ENCODE results near the gene SGF29.
A peak's percentile ranks its signal among the peaks of the same experiment; 100 is the strongest.
"Not testable (repeated sequence)": the region's sequence is repeated elsewhere in the genome, so short reads cannot be mapped to it uniquely, and the experiment has no call there.

SGF29 gene

GRCh38 chr16:28609631-28610594 is 56.2 kb downstream of the SGF29 start, which contains the start of gene SULT1A1:
TSS of gene SULT1A1 (minus strand) at chr16:28610044. CDS start at chr16:28608855, 1,189 bp downstream.
- in situ Hi-C loops (cut with HindIII; ENCODE audit: low sequenced_read_pairs) = loop anchor here (5.0 kb wide), 1 partner anchor 68 kb away; no protein-coding TSS in a partner anchor
- H3K4me3 ChIP-seq (ENCODE audit: low read depth, low read length) = no peak within 1 kb of the TSS
- DNase-seq (ENCODE audit: low read depth) = no peak
- TF ChIP-seq CTCF (IDR thresholded peaks at IDR 0.05; ENCODE audit: low read depth, low read length, missing control alignments) = no peak

GRCh38 chr16:28610595-28611191 is 57.0 kb downstream of the SGF29 start:
- in situ Hi-C loops (cut with HindIII; ENCODE audit: low sequenced_read_pairs) = loop anchor here (5.0 kb wide), 1 partner anchor 68 kb away; no protein-coding TSS in a partner anchor
- DNase-seq (ENCODE audit: low read depth) = no peak
- no peak overlapping the region for H3K4me3 ChIP-seq (ENCODE audit: low read depth, low read length)
- TF ChIP-seq CTCF (IDR thresholded peaks at IDR 0.05; ENCODE audit: low read depth, low read length, missing control alignments) = no peak

GRCh38 chr16:28612359-28613280 is 58.9 kb downstream of the SGF29 start:
- not testable (repeated sequence) for DNase-seq (ENCODE audit: low read depth); H3K4me3 ChIP-seq (ENCODE audit: low read depth, low read length)
- in situ Hi-C loops (cut with HindIII; ENCODE audit: low sequenced_read_pairs) = loop anchor here (5.0 kb wide), 1 partner anchor 70 kb away; no protein-coding TSS in a partner anchor

GRCh38 chr16:28613912-28614311 is 60.2 kb downstream of the SGF29 start:
- H3K4me3 ChIP-seq (ENCODE audit: low read depth, low read length); DNase-seq (ENCODE audit: low read depth): not testable (repeated sequence)
- in situ Hi-C loops (cut with HindIII; ENCODE audit: low sequenced_read_pairs) = loop anchor here (5.0 kb wide), 1 partner anchor 72 kb away; no protein-coding TSS in a partner anchor

GRCh38 chr16:28614561-28614960 is 60.8 kb downstream of the SGF29 start:
- H3K4me3 ChIP-seq (ENCODE audit: low read depth, low read length); DNase-seq (ENCODE audit: low read depth): not testable (repeated sequence)
- in situ Hi-C loops (cut with HindIII; ENCODE audit: low sequenced_read_pairs) = loop anchor here (5.0 kb wide), 1 partner anchor 72 kb away; no protein-coding TSS in a partner anchor

GRCh38 chr16:28615486-28616223 is 61.9 kb downstream of the SGF29 start:
- TF ChIP-seq CTCF (IDR thresholded peaks at IDR 0.05; ENCODE audit: low read depth, low read length, missing control alignments) = peak; percentile 67
- H3K4me3 ChIP-seq (ENCODE audit: low read depth, low read length); DNase-seq (ENCODE audit: low read depth); in situ Hi-C loops (cut with HindIII; ENCODE audit: low sequenced_read_pairs): not testable (repeated sequence)

- in situ Hi-C loops (cut with HindIII; ENCODE audit: low sequenced_read_pairs); H3K4me3 ChIP-seq (ENCODE audit: low read depth, low read length); DNase-seq (ENCODE audit: low read depth): not testable (repeated sequence)
Observed at GRCh38 chr16:28616224-28616577, 62.5 kb downstream of the SGF29 start.

- no peak for DNase-seq (ENCODE audit: low read depth)
- no peak for TF ChIP-seq CTCF (IDR thresholded peaks at IDR 0.05; ENCODE audit: low read depth, low read length, missing control alignments)
- no peak overlapping the region for H3K4me3 ChIP-seq (ENCODE audit: low read depth, low read length)
- in situ Hi-C loops (cut with HindIII; ENCODE audit: low sequenced_read_pairs) = no loop called here
Observed at GRCh38 chr16:28616636-28617035, 62.9 kb downstream of the SGF29 start.
